C4-2B (cell line): ENCODE results near the gene VOPP1.

Experiments
- H3K27ac ChIP-seq: fragments of 450-650 bp; 2 replicates; pipeline ENCODE4 v1.5.1; 2017
- ZFX ChIP-seq: fragments of 450-650 bp; IDR thresholded peaks from 2 replicates; pipeline ENCODE4 v1.6.1; 2017
- TF ChIP-seq, protein P1 (sequence below): fragments of 450-650 bp; conservative IDR thresholded peaks from 2 replicates; pipeline ENCODE4 v1.5.1; 2017; ENCODE audit warnings: mild to moderate bottlenecking

VOPP1 gene

GRCh38 chr7:55496906-55497305, 75.4 kb downstream of the VOPP1 start:
- no peak overlapping the region for H3K27ac ChIP-seq
- TF ChIP-seq, protein P1, sequence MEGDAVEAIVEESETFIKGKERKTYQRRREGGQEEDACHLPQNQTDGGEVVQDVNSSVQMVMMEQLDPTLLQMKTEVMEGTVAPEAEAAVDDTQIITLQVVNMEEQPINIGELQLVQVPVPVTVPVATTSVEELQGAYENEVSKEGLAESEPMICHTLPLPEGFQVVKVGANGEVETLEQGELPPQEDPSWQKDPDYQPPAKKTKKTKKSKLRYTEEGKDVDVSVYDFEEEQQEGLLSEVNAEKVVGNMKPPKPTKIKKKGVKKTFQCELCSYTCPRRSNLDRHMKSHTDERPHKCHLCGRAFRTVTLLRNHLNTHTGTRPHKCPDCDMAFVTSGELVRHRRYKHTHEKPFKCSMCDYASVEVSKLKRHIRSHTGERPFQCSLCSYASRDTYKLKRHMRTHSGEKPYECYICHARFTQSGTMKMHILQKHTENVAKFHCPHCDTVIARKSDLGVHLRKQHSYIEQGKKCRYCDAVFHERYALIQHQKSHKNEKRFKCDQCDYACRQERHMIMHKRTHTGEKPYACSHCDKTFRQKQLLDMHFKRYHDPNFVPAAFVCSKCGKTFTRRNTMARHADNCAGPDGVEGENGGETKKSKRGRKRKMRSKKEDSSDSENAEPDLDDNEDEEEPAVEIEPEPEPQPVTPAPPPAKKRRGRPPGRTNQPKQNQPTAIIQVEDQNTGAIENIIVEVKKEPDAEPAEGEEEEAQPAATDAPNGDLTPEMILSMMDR: no peak
- TF ChIP-seq ZFX: no peak

- no peak overlapping the region for H3K27ac ChIP-seq
- no peak for TF ChIP-seq ZFX
- TF ChIP-seq, protein P1: no peak
Measured at GRCh38 chr7:55494951-55495350, 77.4 kb downstream of the VOPP1 start.

DNA sequence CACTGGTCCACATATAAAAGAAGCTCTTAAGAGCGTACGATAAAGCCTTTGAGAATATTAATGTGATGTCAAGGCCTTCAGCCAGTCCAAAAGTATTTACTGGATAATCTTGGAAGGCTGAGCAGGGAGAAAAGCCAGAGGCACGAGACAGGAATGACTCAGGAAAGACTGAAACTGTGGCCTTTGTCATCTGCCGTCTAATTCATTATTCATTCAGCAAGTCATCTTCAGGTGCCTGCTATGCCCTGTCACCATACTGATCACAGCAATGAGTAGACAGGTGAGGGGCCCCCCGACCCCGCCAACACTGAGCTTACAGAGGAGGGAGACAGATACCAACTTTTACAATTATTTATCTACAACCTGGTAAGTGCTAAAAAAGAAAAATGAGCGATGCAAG, 78.9 kb downstream of the VOPP1 start:
- TF ChIP-seq, protein P1: no peak
- no peak for TF ChIP-seq ZFX
- H3K27ac ChIP-seq: no peak overlapping the region

GRCh38 chr7:55491346-55491745, 81.0 kb downstream of the VOPP1 start:
- H3K27ac ChIP-seq: no peak overlapping the region
- TF ChIP-seq, protein P1: no peak
- TF ChIP-seq ZFX: no peak

GRCh38 chr7:55490099-55490498, 82.2 kb downstream of the VOPP1 start:
- no peak overlapping the region for H3K27ac ChIP-seq
- TF ChIP-seq, protein P1: no peak
- TF ChIP-seq ZFX: no peak

- TF ChIP-seq, protein P1: no peak
- no peak for TF ChIP-seq ZFX
- H3K27ac ChIP-seq: no peak overlapping the region
Measured at GRCh38 chr7:55489552-55489951, 82.8 kb downstream of the VOPP1 start.

DNA sequence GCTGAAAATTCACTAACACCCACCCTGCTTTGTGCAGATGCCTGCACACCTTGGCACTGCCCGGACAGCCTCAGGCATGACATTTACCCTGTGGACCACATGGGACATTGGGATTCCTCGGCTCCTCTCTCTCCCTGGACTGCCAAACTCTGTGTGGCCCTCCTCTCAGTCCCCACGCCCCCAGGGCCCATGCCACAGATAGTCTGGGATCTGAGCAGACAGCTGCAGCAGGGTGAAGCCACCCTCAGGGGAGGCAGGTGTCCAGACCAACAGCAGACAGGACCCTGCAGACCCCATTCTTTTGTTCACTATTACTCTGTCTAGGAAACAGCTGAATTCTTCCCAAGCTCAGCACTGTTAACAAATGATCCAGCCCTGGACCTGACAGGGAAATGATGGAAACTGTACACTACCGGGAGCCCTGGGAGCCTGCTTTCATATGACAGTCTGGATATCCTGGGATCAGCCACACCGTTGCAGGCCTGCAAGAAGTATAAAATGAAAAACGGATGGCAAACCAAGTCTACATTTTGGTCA, 83.4 kb downstream of the VOPP1 start:
- TF ChIP-seq ZFX: no peak
- TF ChIP-seq, protein P1: no peak
- no peak overlapping the region for H3K27ac ChIP-seq
